HEK293 (cell line): Measurements from ENCODE around the gene CRK.

Experiments used
- CTCF ChIA-PET: fragments of 350-600 bp; formaldehyde crosslinking; extraction: SDS; loops from one replicate; lab custom pipeline; 2021; ENCODE audit warnings: antibody characterized with exemption; lab: Yijun Ruan, JAX
- POLR2A ChIA-PET: fragments of 300-600 bp; formaldehyde crosslinking; extraction: SDS; loops from one replicate; lab custom pipeline; 2020; ENCODE audit warnings: antibody characterized with exemption, inconsistent platforms; lab: Yijun Ruan, JAX
- H3K27ac ChIP-seq: fragments of 200-500 bp; sonication (Bioruptor generic); 2 replicates; pipeline ENCODE4 v1.5.1; 2014; ENCODE audit warnings: low read depth, low read length, control low read depth, inconsistent platforms; ENCODE audit errors: extremely low read depth
- H3K36me3 ChIP-seq, 2 experiments: fragments of 200-500 bp in 1 of 2; sonication (Bioruptor generic) in 1 of 2; 1 replicate in 1 of 2; 2 replicates in 1 of 2; pipeline ENCODE4 v1.5.1; 2014 to 2017; ENCODE audit warnings: inconsistent platforms in 2 of 2, low read length in 2 of 2; ENCODE audit not compliant: control insufficient read depth in 2 of 2, insufficient read depth in 1 of 2
- H3K4me1 ChIP-seq: fragments of 200-500 bp; sonication (Bioruptor generic); 2 replicates; pipeline ENCODE4 v1.5.1; 2014; ENCODE audit warnings: mild to moderate bottlenecking, low read length, inconsistent platforms; ENCODE audit not compliant: control insufficient read depth, insufficient read depth
- H3K4me3 ChIP-seq: 2 replicates; pipeline ENCODE4 v1.5.1; 2011; ENCODE audit warnings: low read depth, mild to moderate bottlenecking, control low read depth, low read length, moderate library complexity
- H3K9me3 ChIP-seq: fragments of 200-500 bp; sonication (Bioruptor generic); 2 replicates; pipeline ENCODE4 v1.5.1; 2014; ENCODE audit warnings: low read depth, low read length, inconsistent platforms; ENCODE audit not compliant: control insufficient read depth, insufficient read depth
- EGR2 ChIP-seq: fragments of 450-650 bp; formaldehyde crosslinking; IDR thresholded peaks from 2 replicates; pipeline ENCODE4 v1.5.1; 2016; ENCODE audit warnings: low read depth, missing biosample characterization, missing genetic modification characterization
- GLIS1 ChIP-seq: fragments of 450-650 bp; formaldehyde crosslinking; IDR thresholded peaks from 2 replicates; pipeline ENCODE4 v1.5.1; 2016; ENCODE audit warnings: missing biosample characterization, missing genetic modification characterization
- HOXA7 ChIP-seq: sonication (generic); formaldehyde crosslinking; IDR thresholded peaks from 2 replicates; pipeline ENCODE4 v1.8.1; 2022; ENCODE audit warnings: missing genetic modification reagents, borderline replicate concordance
- KLF7 ChIP-seq: fragments of 450-650 bp; formaldehyde crosslinking; IDR thresholded peaks from 2 replicates; pipeline ENCODE4 v1.5.1; 2016; ENCODE audit warnings: missing biosample characterization, missing genetic modification characterization, borderline replicate concordance
- MYNN ChIP-seq: fragments of 450-650 bp; formaldehyde crosslinking; IDR thresholded peaks from 2 replicates; pipeline ENCODE4 v1.5.1; 2016; ENCODE audit warnings: missing biosample characterization, missing genetic modification characterization, borderline replicate concordance
- SCRT1 ChIP-seq: fragments of 450-650 bp; formaldehyde crosslinking; IDR thresholded peaks from 2 replicates; pipeline ENCODE4 v1.5.1; 2016; ENCODE audit warnings: missing biosample characterization, missing genetic modification characterization, borderline replicate concordance
- ZFP37 ChIP-seq: fragments of 450-650 bp; formaldehyde crosslinking; IDR thresholded peaks from 2 replicates; pipeline ENCODE4 v1.5.1; 2016; ENCODE audit warnings: missing biosample characterization, missing genetic modification characterization
- ZIC2 ChIP-seq: fragments of 450-650 bp; formaldehyde crosslinking; IDR thresholded peaks from 2 replicates; pipeline ENCODE4 v1.5.1; 2016; ENCODE audit warnings: missing biosample characterization, missing genetic modification characterization
- ZNF335 ChIP-seq: fragments of 450-650 bp; formaldehyde crosslinking; conservative IDR thresholded peaks from 2 replicates; pipeline ENCODE4 v1.5.1; 2016; ENCODE audit warnings: missing biosample characterization, missing genetic modification characterization
- ZNF350 ChIP-seq: fragments of 450-650 bp; formaldehyde crosslinking; IDR thresholded peaks from 2 replicates; pipeline ENCODE4 v1.5.0; 2017; ENCODE audit warnings: missing biosample characterization, mild to moderate bottlenecking, missing genetic modification characterization
- ZNF391 ChIP-seq: fragments of 450-650 bp; formaldehyde crosslinking; IDR thresholded peaks from 2 replicates; pipeline ENCODE4 v1.5.1; 2016; ENCODE audit warnings: low read depth, missing biosample characterization, missing genetic modification characterization, borderline replicate concordance
- ZNF404 ChIP-seq: fragments of 450-650 bp; formaldehyde crosslinking; IDR thresholded peaks from 2 replicates; pipeline ENCODE4 v1.5.1; 2017; ENCODE audit warnings: missing biosample characterization, missing genetic modification characterization
- ZNF426 ChIP-seq: fragments of 450-650 bp; formaldehyde crosslinking; IDR thresholded peaks from 2 replicates; pipeline ENCODE4 v1.5.1; 2017; ENCODE audit warnings: missing biosample characterization, missing genetic modification characterization, mild to moderate bottlenecking, inconsistent platforms, moderate library complexity
- ZNF473 ChIP-seq: fragments of 450-650 bp; formaldehyde crosslinking; IDR thresholded peaks from 2 replicates; pipeline ENCODE4 v1.5.1; 2017; ENCODE audit warnings: missing biosample characterization, missing genetic modification characterization
- ZNF521 ChIP-seq: fragments of 450-650 bp; formaldehyde crosslinking; IDR thresholded peaks from 2 replicates; pipeline ENCODE4 v1.5.1; 2017; ENCODE audit warnings: missing biosample characterization, mild to moderate bottlenecking, missing genetic modification characterization
- ZNF560 ChIP-seq: fragments of 450-650 bp; formaldehyde crosslinking; IDR thresholded peaks from 2 replicates; pipeline ENCODE4 v1.5.1; 2017; ENCODE audit warnings: missing biosample characterization, missing genetic modification characterization, borderline replicate concordance
- ZNF623 ChIP-seq: fragments of 450-650 bp; formaldehyde crosslinking; IDR thresholded peaks from 2 replicates; pipeline ENCODE4 v1.5.1; 2016; ENCODE audit warnings: missing biosample characterization, missing genetic modification characterization
- ZNF677 ChIP-seq: fragments of 450-650 bp; IDR thresholded peaks from 2 replicates; pipeline ENCODE4 v1.5.0; 2018; ENCODE audit warnings: missing biosample characterization, mild to moderate bottlenecking, missing genetic modification characterization, moderate library complexity
- ZNF76 ChIP-seq: fragments of 450-650 bp; formaldehyde crosslinking; IDR thresholded peaks from 2 replicates; pipeline ENCODE4; 2016; ENCODE audit warnings: low read depth, missing biosample characterization, missing genetic modification characterization, borderline replicate concordance
- ZNF792 ChIP-seq: fragments of 450-650 bp; formaldehyde crosslinking; IDR thresholded peaks from 2 replicates; pipeline ENCODE4 v1.5.1; 2016; ENCODE audit warnings: missing biosample characterization, missing genetic modification characterization
- TF ChIP-seq, protein P1 (sequence below): fragments of 450-650 bp; formaldehyde crosslinking; IDR thresholded peaks from 2 replicates; pipeline ENCODE4 v1.5.1; 2017; ENCODE audit warnings: missing biosample characterization, missing genetic modification characterization
- TF ChIP-seq, protein P2 (sequence below): fragments of 450-650 bp; formaldehyde crosslinking; IDR thresholded peaks from 2 replicates; pipeline ENCODE4 v1.5.1; 2017; ENCODE audit warnings: missing biosample characterization, missing genetic modification characterization
- TF ChIP-seq, protein P3 (sequence below): fragments of 450-650 bp; IDR thresholded peaks from 2 replicates; pipeline ENCODE4 v1.5.1; 2018; ENCODE audit warnings: missing biosample characterization, mild to moderate bottlenecking, missing genetic modification characterization
- TF ChIP-seq, protein P4 (sequence below): fragments of 450-650 bp; formaldehyde crosslinking; IDR thresholded peaks from 2 replicates; pipeline ENCODE4 v1.5.1; 2017; ENCODE audit warnings: missing biosample characterization, missing genetic modification characterization
- TF ChIP-seq, protein P5 (sequence below): fragments of 450-650 bp; formaldehyde crosslinking; IDR thresholded peaks from 2 replicates; pipeline ENCODE4 v1.5.1; 2016; ENCODE audit warnings: missing biosample characterization, missing genetic modification characterization

CRK gene

DNA sequence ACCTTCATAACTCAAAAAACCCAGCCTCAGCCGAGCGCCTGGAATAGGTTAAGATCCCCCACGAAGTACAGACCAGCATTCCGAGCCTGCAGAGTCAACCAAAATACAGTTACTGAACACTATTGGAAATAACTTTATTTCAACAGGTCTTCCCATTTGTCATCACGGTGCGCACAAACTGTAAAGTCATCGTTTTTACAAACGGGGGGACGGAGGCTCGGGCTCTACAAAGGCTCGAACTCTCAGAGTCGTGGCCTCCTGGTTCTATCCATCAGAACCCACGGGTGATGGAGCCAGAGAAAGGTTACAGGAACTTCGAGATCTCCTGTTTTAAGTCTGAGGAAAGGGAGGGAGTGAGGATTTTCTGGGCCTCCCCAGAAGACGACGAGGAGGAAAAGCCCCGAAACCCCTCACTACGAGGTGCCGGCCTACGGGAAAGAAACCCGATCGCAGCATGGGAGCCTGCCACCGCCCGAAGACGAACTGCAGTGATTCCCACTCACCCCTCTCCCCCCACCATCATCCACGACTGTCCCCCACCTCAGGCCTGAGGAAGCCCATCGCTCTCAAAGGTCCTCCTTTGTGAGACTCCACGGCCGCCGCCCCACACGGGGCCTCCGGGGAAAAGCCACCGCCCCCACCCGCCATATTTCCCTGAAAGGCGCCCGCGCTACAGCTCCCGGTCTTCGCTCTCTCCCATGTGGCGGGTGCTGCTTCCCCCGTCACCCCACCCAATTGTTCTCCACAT is 56.9 kb downstream of the CRK start:
- Histone ChIP-seq H3K4me3 (peak overlapping the region; percentile 93), H3K36me3 (peaks cover 26 to 35% of the 10 kb centered on the region in 2 experiments), H3K4me1 (peaks cover 15% of the 10 kb centered on the region), H3K9me3 (no peaks in the 10 kb centered on the region), H3K27ac (peak overlapping the region; percentile 100)
- ChIA-PET POLR2A (interaction anchor here (0.8 to 2.6 kb wide), 10 partner anchors 9 to 118 kb away, joined by 3 to 25 read pairs (median 6); partner anchors contain the start of gene INPP5K), CTCF (interaction anchor here (0.8 kb wide), 1 partner anchor 34 kb away, joined by 4 read pairs; no protein-coding TSS in a partner anchor)
- TF ChIP-seq, protein P1, sequence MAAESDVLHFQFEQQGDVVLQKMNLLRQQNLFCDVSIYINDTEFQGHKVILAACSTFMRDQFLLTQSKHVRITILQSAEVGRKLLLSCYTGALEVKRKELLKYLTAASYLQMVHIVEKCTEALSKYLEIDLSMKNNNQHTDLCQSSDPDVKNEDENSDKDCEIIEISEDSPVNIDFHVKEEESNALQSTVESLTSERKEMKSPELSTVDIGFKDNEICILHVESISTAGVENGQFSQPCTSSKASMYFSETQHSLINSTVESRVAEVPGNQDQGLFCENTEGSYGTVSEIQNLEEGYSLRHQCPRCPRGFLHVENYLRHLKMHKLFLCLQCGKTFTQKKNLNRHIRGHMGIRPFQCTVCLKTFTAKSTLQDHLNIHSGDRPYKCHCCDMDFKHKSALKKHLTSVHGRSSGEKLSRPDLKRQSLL (tag by site-specific recombination): peak; percentile 72; the same call in 1 of the 2 replicates
- TF ChIP-seq, protein P2, sequence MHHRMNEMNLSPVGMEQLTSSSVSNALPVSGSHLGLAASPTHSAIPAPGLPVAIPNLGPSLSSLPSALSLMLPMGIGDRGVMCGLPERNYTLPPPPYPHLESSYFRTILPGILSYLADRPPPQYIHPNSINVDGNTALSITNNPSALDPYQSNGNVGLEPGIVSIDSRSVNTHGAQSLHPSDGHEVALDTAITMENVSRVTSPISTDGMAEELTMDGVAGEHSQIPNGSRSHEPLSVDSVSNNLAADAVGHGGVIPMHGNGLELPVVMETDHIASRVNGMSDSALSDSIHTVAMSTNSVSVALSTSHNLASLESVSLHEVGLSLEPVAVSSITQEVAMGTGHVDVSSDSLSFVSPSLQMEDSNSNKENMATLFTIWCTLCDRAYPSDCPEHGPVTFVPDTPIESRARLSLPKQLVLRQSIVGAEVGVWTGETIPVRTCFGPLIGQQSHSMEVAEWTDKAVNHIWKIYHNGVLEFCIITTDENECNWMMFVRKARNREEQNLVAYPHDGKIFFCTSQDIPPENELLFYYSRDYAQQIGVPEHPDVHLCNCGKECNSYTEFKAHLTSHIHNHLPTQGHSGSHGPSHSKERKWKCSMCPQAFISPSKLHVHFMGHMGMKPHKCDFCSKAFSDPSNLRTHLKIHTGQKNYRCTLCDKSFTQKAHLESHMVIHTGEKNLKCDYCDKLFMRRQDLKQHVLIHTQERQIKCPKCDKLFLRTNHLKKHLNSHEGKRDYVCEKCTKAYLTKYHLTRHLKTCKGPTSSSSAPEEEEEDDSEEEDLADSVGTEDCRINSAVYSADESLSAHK: no peak
- TF ChIP-seq EGR2 (tag by site-specific recombination) (no peak), SCRT1 (tag by site-specific recombination) (peak; percentile 53; the same call in 1 of the 2 replicates), KLF7 (peak; percentile 22; the same call in 1 of the 2 replicates), ZNF473 (tag by site-specific recombination) (no peak), ZIC2 (no peak), ZNF404 (tag by site-specific recombination) (no peak), ZNF76 (tag by site-specific recombination) (peak; percentile 13; the same call in 1 of the 2 replicates), MYNN (tag by site-specific recombination) (no peak), ZNF560 (tag by site-specific recombination) (no peak), ZNF792 (tag by site-specific recombination) (no peak), GLIS1 (tag by site-specific recombination) (peak; percentile 51), ZNF521 (tag by site-specific recombination) (no peak), ZFP37 (tag by site-specific recombination) (no peak), ZNF391 (tag by site-specific recombination) (no peak), ZNF335 (tag by site-specific recombination) (no peak), ZNF623 (tag by site-specific recombination) (no peak), ZNF350 (tag by site-specific recombination) (no peak), ZNF677 (tag by site-specific recombination) (no peak), ZNF426 (tag by site-specific recombination) (0 out of 2 replicates have a peak, but pooled peaks have one; percentile 1), HOXA7 (no peak)
- TF ChIP-seq, protein P3, sequence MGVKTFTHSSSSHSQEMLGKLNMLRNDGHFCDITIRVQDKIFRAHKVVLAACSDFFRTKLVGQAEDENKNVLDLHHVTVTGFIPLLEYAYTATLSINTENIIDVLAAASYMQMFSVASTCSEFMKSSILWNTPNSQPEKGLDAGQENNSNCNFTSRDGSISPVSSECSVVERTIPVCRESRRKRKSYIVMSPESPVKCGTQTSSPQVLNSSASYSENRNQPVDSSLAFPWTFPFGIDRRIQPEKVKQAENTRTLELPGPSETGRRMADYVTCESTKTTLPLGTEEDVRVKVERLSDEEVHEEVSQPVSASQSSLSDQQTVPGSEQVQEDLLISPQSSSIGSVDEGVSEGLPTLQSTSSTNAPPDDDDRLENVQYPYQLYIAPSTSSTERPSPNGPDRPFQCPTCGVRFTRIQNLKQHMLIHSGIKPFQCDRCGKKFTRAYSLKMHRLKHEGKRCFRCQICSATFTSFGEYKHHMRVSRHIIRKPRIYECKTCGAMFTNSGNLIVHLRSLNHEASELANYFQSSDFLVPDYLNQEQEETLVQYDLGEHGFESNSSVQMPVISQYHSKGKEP: no peak
- TF ChIP-seq, protein P4, sequence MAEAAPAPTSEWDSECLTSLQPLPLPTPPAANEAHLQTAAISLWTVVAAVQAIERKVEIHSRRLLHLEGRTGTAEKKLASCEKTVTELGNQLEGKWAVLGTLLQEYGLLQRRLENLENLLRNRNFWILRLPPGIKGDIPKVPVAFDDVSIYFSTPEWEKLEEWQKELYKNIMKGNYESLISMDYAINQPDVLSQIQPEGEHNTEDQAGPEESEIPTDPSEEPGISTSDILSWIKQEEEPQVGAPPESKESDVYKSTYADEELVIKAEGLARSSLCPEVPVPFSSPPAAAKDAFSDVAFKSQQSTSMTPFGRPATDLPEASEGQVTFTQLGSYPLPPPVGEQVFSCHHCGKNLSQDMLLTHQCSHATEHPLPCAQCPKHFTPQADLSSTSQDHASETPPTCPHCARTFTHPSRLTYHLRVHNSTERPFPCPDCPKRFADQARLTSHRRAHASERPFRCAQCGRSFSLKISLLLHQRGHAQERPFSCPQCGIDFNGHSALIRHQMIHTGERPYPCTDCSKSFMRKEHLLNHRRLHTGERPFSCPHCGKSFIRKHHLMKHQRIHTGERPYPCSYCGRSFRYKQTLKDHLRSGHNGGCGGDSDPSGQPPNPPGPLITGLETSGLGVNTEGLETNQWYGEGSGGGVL (tag by site-specific recombination): peak; percentile 70
- TF ChIP-seq, protein P5, sequence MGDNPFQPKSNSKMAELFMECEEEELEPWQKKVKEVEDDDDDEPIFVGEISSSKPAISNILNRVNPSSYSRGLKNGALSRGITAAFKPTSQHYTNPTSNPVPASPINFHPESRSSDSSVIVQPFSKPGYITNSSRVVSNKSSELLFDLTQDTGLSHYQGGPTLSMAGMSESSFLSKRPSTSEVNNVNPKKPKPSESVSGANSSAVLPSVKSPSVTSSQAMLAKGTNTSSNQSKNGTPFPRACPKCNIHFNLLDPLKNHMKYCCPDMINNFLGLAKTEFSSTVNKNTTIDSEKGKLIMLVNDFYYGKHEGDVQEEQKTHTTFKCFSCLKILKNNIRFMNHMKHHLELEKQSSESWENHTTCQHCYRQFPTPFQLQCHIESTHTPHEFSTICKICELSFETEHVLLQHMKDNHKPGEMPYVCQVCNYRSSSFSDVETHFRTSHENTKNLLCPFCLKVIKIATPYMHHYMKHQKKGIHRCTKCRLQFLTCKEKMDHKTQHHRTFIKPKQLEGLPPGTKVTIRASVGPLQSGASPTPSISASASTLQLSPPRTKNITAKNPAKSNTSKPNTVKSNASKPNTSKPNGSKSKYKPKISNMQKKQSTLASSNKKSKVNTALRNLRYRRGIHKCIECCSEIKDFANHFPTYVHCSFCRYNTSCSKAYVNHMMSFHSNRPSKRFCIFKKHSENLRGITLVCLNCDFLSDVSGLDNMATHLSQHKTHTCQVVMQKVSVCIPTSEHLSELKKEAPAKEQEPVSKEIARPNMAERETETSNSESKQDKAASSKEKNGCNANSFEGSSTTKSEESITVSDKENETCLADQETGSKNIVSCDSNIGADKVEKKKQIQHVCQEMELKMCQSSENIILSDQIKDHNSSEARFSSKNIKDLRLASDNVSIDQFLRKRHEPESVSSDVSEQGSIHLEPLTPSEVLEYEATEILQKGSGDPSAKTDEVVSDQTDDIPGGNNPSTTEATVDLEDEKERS (tag by site-specific recombination): no peak
